ENCODE data around the gene CLCA2.

CLCA2 gene

DNA sequence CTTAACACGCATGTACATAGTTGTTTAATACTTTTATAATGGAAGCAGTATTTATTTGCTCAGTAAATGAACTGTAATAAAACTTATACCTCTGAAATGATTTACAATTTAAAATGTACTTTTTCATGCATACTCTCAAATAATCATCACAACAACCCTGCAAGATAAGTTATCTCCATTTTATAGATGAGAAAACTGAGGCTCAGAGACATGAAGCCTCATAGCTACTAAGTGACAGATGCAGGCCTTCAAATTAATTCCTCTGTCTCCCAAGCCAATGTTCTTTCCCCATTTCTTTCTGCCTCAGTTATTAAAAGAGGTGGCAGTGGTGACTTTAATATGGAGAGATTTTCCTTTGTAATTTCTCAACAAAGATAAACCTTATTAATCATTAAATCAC, 25.1 kb downstream of the CLCA2 start:
- no peak for DNase-seq (ENCODE audit: extremely low spot score)
- ChIA-PET CTCF (interaction anchor here (1.0 to 2.9 kb wide), 2 partner anchors 12 to 14 kb away, joined by 3 to 8 read pairs; no protein-coding TSS in a partner anchor), POLR2A (no interaction called here)
- no peak for TF ChIP-seq CTCF (IDR thresholded peaks at IDR 0.05; ENCODE audit: control extremely low read depth, extremely low read depth, low read depth, missing control alignments)

GRCh38 chr1:86450847-86451246, 26.9 kb downstream of the CLCA2 start:
- ChIA-PET POLR2A (no interaction called here), CTCF (interaction anchor here (0.9 to 2.9 kb wide), 3 partner anchors 9 to 21 kb away, joined by 3 to 8 read pairs (median 8); no protein-coding TSS in a partner anchor)
- no peak for DNase-seq (ENCODE audit: extremely low spot score)
- TF ChIP-seq CTCF (IDR thresholded peaks at IDR 0.05; ENCODE audit: control extremely low read depth, extremely low read depth, low read depth, missing control alignments) = no peak

DNA sequence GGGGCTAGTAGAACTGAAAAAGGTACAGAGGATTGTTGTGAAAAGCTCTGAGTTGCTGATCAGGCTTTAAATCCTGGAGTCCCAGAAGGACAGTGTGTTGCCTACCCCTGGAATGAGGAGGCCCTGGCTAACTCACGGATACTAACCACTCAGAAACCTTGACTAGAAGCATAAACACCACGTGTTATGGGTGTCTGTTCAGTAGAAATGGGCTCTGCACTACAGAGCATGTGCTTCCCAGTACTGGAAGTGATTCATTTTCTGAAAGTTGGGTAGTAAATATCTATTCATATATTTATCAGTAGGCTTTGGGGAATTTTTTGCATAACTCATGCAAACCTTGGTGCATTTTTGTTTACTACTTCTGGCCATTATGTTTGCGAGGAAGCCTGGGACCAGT, 29.7 kb downstream of the CLCA2 start:
- TF ChIP-seq CTCF (IDR thresholded peaks at IDR 0.05; ENCODE audit: control extremely low read depth, extremely low read depth, low read depth, missing control alignments) = no peak
- no peak for DNase-seq (ENCODE audit: extremely low spot score)
- CTCF ChIA-PET = interaction anchor here (1.0 to 2.0 kb wide), 4 partner anchors 12 to 74 kb away, joined by 3 to 5 read pairs (median 3); no protein-coding TSS in a partner anchor
- POLR2A ChIA-PET = no interaction called here

- no peak for DNase-seq (ENCODE audit: extremely low spot score)
- CTCF ChIA-PET = no interaction called here
- POLR2A ChIA-PET = no interaction called here
- TF ChIP-seq CTCF (IDR thresholded peaks at IDR 0.05; ENCODE audit: control extremely low read depth, extremely low read depth, low read depth, missing control alignments) = no peak
Measured at GRCh38 chr1:86455073-86455472, 31.1 kb downstream of the CLCA2 start.

DNA sequence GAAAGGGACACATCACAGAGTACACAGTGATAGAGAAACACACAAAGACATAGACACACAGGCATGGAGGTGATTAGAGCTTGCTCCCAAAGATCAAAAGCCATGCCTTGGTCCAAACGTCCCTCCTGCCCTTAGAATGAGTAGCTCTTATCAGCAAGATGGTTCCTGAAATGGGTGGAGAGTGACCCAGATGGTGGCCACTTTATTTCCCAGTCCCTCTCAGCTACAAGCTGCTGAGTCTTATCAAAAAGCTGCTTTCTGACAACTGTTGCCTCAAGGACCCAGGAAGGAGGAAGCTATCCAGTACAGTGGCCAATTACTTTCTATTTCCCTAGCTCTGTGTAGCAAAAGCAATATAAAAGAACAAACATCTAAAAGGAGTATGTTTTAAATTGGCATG, 37.0 kb downstream of the CLCA2 start:
- ChIA-PET CTCF (interaction anchor here (0.8 to 2.3 kb wide), 6 partner anchors 9 to 39 kb away, joined by 3 to 14 read pairs (median 6); no protein-coding TSS in a partner anchor), POLR2A (no interaction called here)
- no peak for TF ChIP-seq CTCF (IDR thresholded peaks at IDR 0.05; ENCODE audit: control extremely low read depth, extremely low read depth, low read depth, missing control alignments)
- DNase-seq (ENCODE audit: extremely low spot score) = no peak

GRCh38 chr1:86461482-86461881, 37.5 kb downstream of the CLCA2 start:
- DNase-seq (ENCODE audit: extremely low spot score) = no peak
- TF ChIP-seq CTCF (IDR thresholded peaks at IDR 0.05; ENCODE audit: control extremely low read depth, extremely low read depth, low read depth, missing control alignments) = no peak
- CTCF ChIA-PET = interaction anchor here (0.8 to 2.3 kb wide), 6 partner anchors 8 to 38 kb away, joined by 3 to 14 read pairs (median 6); no protein-coding TSS in a partner anchor
- POLR2A ChIA-PET = no interaction called here
